ENCODE measurements around the gene DHRS12.

The DHRS12 gene

GRCh38 chr13:51776179-51776578 lies 27.8 kb downstream of the DHRS12 start:
- no peak for TF ChIP-seq CTCF (conservative IDR thresholded peaks at IDR 0.05; ENCODE audit: low read depth, low read length)

GRCh38 chr13:51773515-51773914 lies 30.4 kb downstream of the DHRS12 start:
- TF ChIP-seq CTCF (conservative IDR thresholded peaks at IDR 0.05; ENCODE audit: low read depth, low read length) = no peak
- no peak overlapping the region for H3K4me3 ChIP-seq (ENCODE audit: low read depth, low read length)
- DNase-seq (ENCODE audit: low read depth) = no peak

More at GRCh38 chr13:51776179-51776578, 27.8 kb downstream of the DHRS12 start:
- no peak overlapping the region for H3K4me3 ChIP-seq (ENCODE audit: low read depth, low read length)
- no peak for DNase-seq (ENCODE audit: low read depth)

GRCh38 chr13:51772781-51773180 lies 31.2 kb downstream of the DHRS12 start:
- no peak for DNase-seq (ENCODE audit: low read depth)
- TF ChIP-seq CTCF (conservative IDR thresholded peaks at IDR 0.05; ENCODE audit: low read depth, low read length) = no peak
- H3K4me3 ChIP-seq (ENCODE audit: low read depth, low read length) = no peak overlapping the region

GRCh38 chr13:51772105-51772455 lies 31.9 kb downstream of the DHRS12 start:
- TF ChIP-seq CTCF (conservative IDR thresholded peaks at IDR 0.05; ENCODE audit: low read depth, low read length) = no peak
- H3K4me3 ChIP-seq (ENCODE audit: low read depth, low read length) = no peak overlapping the region
- DNase-seq (ENCODE audit: low read depth) = no peak

GRCh38 chr13:51771418-51772104 lies 32.4 kb downstream of the DHRS12 start:
- DNase-seq (ENCODE audit: low read depth) = no peak
- H3K4me3 ChIP-seq (ENCODE audit: low read depth, low read length) = no peak overlapping the region

GRCh38 chr13:51770681-51771417 lies 33.1 kb downstream of the DHRS12 start:
- TF ChIP-seq CTCF (conservative IDR thresholded peaks at IDR 0.05; ENCODE audit: low read depth, low read length) = no peak
- no peak overlapping the region for H3K4me3 ChIP-seq (ENCODE audit: low read depth, low read length)
- DNase-seq (ENCODE audit: low read depth) = no peak

More at GRCh38 chr13:51771418-51772104, 32.4 kb downstream of the DHRS12 start:
- TF ChIP-seq CTCF (conservative IDR thresholded peaks at IDR 0.05; ENCODE audit: low read depth, low read length) = no peak

All from choroid plexus epithelial cell (primary cell).